ENCODE data around the gene S100P. TPM values are rescaled to one million over a fixed set of nuclear protein-coding genes. Genes with fewer than 3 reads are reported as not detected.

The S100P gene
- total RNA-seq, 1 donor from 2014 or later: 8.8 TPM

DNA sequence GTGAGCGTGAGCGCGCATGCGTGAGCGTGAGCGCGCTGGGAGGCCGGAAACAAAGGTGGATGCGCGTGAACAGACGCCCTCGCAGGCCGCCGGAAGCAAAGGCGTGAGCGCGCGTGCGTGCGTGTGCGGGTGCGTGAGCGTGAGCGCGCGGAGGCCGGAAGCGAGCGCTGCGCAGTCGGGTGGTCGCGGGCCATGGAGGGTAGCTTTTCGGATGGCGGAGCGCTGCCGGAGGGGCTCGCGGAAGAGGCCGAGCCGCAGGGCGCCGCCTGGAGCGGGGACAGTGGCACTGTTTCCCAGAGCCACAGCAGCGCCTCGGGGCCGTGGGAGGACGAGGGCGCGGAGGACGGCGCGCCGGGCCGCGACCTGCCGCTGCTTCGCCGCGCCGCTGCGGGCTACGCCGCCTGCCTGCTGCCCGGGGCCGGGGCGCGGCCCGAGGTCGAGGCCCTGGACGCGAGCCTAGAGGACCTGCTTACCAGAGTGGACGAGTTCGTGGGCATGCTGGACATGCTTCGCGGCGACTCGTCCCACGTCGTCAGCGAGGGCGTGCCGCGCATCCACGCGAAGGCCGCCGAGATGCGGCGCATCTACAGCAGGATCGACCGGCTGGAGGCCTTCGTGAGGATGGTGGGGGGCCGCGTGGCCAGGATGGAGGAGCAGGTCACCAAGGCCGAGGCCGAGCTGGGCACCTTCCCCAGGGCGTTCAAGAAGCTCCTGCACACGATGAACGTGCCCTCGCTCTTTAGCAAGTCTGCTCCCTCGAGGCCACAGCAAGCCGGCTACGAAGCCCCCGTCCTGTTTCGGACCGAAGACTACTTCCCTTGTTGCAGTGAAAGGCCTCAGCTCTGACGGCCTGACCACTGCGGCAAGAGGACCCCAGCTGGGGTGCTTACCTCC lies 22.6 kb downstream of the S100P start, which contains the start of gene BLOC1S4:
BLOC1S4 (plus strand) TSS at position 157 of the 894 bp plus-strand sequence; CDS start at position 193, 36 bp downstream.
- peak; percentile 61 for DNase-seq (ENCODE audit: low read depth)
- peak within 1 kb of the TSS; percentile 76 for H3K4me3 ChIP-seq (ENCODE audit: low read depth, low read length)
- no peaks in the 10 kb centered on the region for H3K36me3 ChIP-seq (ENCODE audit: control insufficient read depth, insufficient read depth, low read length)
- TF ChIP-seq, protein P1, sequence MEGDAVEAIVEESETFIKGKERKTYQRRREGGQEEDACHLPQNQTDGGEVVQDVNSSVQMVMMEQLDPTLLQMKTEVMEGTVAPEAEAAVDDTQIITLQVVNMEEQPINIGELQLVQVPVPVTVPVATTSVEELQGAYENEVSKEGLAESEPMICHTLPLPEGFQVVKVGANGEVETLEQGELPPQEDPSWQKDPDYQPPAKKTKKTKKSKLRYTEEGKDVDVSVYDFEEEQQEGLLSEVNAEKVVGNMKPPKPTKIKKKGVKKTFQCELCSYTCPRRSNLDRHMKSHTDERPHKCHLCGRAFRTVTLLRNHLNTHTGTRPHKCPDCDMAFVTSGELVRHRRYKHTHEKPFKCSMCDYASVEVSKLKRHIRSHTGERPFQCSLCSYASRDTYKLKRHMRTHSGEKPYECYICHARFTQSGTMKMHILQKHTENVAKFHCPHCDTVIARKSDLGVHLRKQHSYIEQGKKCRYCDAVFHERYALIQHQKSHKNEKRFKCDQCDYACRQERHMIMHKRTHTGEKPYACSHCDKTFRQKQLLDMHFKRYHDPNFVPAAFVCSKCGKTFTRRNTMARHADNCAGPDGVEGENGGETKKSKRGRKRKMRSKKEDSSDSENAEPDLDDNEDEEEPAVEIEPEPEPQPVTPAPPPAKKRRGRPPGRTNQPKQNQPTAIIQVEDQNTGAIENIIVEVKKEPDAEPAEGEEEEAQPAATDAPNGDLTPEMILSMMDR (IDR thresholded peaks at IDR 0.05; ENCODE audit: insufficient read depth, low read length, poor library complexity, severe bottlenecking): no peak
- no peaks in the 10 kb centered on the region for H3K27me3 ChIP-seq (ENCODE audit: control insufficient read depth, insufficient read depth, low read length)

GRCh38 chr4:6716958-6717655 lies 23.4 kb downstream of the S100P start:
- TF ChIP-seq, protein P1 (IDR thresholded peaks at IDR 0.05; ENCODE audit: insufficient read depth, low read length, poor library complexity, severe bottlenecking): no peak
- peak overlapping the region; percentile 76 for H3K4me3 ChIP-seq (ENCODE audit: low read depth, low read length)
- no peaks in the 10 kb centered on the region for H3K36me3 ChIP-seq (ENCODE audit: control insufficient read depth, insufficient read depth, low read length)
- no peak for DNase-seq (ENCODE audit: low read depth)
- H3K27me3 ChIP-seq (ENCODE audit: control insufficient read depth, insufficient read depth, low read length): no peaks in the 10 kb centered on the region

GRCh38 chr4:6718932-6719610 lies 25.4 kb downstream of the S100P start:
- DNase-seq (ENCODE audit: low read depth): no peak
- H3K4me3 ChIP-seq (ENCODE audit: low read depth, low read length): no peak overlapping the region
- TF ChIP-seq, protein P1 (IDR thresholded peaks at IDR 0.05; ENCODE audit: insufficient read depth, low read length, poor library complexity, severe bottlenecking): no peak
- H3K27me3 ChIP-seq (ENCODE audit: control insufficient read depth, insufficient read depth, low read length): no peaks in the 10 kb centered on the region
- no peaks in the 10 kb centered on the region for H3K36me3 ChIP-seq (ENCODE audit: control insufficient read depth, insufficient read depth, low read length)

DNA sequence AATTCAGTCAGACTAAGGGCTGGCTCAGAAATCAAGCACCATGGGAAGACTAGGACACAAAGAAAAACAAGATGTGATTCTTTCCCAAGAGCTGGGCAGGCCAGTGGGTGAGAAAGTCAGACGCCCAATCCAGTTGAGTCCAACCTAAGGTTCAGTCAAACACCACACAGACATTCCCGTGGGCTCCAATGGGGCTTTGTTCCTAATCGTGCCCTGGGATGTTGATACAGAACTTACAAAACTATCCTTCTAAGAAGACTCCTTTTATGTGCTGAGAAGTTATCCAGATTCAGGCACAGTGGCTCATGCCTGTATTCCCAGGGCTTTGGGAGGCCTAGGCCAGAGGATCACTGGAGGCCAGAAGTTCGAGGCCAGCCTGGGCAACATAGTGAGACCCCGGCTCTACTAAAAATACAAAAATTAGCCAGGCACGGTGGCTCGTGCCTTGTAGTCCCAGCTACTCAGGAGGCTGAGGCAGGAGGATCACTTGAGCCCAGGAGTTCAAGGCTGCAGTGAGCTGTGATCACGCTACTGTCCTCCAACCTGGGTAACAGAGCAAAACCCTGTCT lies 26.0 kb downstream of the S100P start:
- TF ChIP-seq, protein P1 (IDR thresholded peaks at IDR 0.05; ENCODE audit: insufficient read depth, low read length, poor library complexity, severe bottlenecking): no peak
- no peak for DNase-seq (ENCODE audit: low read depth)
- H3K4me3 ChIP-seq (ENCODE audit: low read depth, low read length): no peak overlapping the region

GRCh38 chr4:6720202-6720699 lies 26.6 kb downstream of the S100P start:
- Histone ChIP-seq H3K36me3 (ENCODE audit: control insufficient read depth, insufficient read depth, low read length) (no peaks in the 10 kb centered on the region), H3K4me3 (ENCODE audit: low read depth, low read length) (no peak overlapping the region), H3K27me3 (ENCODE audit: control insufficient read depth, insufficient read depth, low read length) (no peaks in the 10 kb centered on the region)
- TF ChIP-seq, protein P1 (IDR thresholded peaks at IDR 0.05; ENCODE audit: insufficient read depth, low read length, poor library complexity, severe bottlenecking): peak; percentile 96
- DNase-seq (ENCODE audit: low read depth): no peak

More for the DNA sequence above, 26.0 kb downstream of the S100P start:
- no peaks in the 10 kb centered on the region for H3K27me3 ChIP-seq (ENCODE audit: control insufficient read depth, insufficient read depth, low read length)
- no peaks in the 10 kb centered on the region for H3K36me3 ChIP-seq (ENCODE audit: control insufficient read depth, insufficient read depth, low read length)
